Pancreas (tissue), 10 donors: ENCODE results near the gene MAPK11. TPM values are rescaled to one million over a fixed set of nuclear protein-coding genes. Genes with fewer than 3 reads are reported as not detected.

Experiments
- ATAC-seq, 4 donors: fragments of 200-7000 bp; cut with Tn5 transposase; one replicate each; pipeline versions ENCODE4 v1.8.0 to v1.9.1; 2020; ENCODE audit warnings: mild to moderate bottlenecking in 4 of 4, moderate library complexity in 4 of 4
- DNase-seq, 6 donors: peaks; one replicate each; pipeline ENCODE4 v3.0.0-alpha.2; 2020
- FAIRE-seq: peaks from 2 replicates; lab custom pipeline; 2012; peaks lifted over from hg19 to GRCh38; lab: Jason Lieb, UNC
- H3K27ac ChIP-seq, 4 donors: fragments of 200-600 bp; sonication (generic); 1 replicate in 3 of 4; 2 replicates in 1 of 4; pipeline versions ENCODE4 v1.5.0 to v1.8.0; 2020
- H3K27me3 ChIP-seq, 4 donors: fragments of 200-600 bp; one replicate each; pipeline ENCODE4 v1.8.0; 2021
- H3K36me3 ChIP-seq, 3 donors: fragments of 200-600 bp; sonication (generic) in 1 of 3; one replicate each; pipeline versions ENCODE4 v1.5.0 to v1.8.0; 2020 to 2021
- H3K4me1 ChIP-seq, 3 donors: fragments of 200-600 bp; one replicate each; pipeline ENCODE4 v1.8.0; 2021
- H3K4me3 ChIP-seq, 4 donors: fragments of 200-600 bp; sonication (generic) in 2 of 4; one replicate each; pipeline versions ENCODE4 v1.5.0 to v1.8.0; 2020 to 2021
- H3K9me3 ChIP-seq, 4 donors: fragments of 200-600 bp; one replicate each; pipeline ENCODE4 v1.8.0; 2021
- WGBS, 2 donors: extraction: QIAGEN DNeasy Blood & Tissue Kit; methylation state at CpG; one replicate each; pipeline ENCODE4 v1.1.7; 2013; 5-methylcytosine and 5-hydroxymethylcytosine counted together
- intact Hi-C, 3 donors: fragments of 100-400 bp; cut with DNase I; formaldehyde crosslinking; loops; one replicate each; pipeline versions ENCODE4 v1.11.1 to v1.14.2; 2022
- polyA plus RNA-seq, 2 donors: library from polyadenylated mRNA; stranded (reverse); fragments of 200-250 nt; gene quantifications; one replicate each; pipeline ENCODE4 v1.2.3, GENCODE V29; 2013
- total RNA-seq, 6 donors: library from RNA; stranded (reverse); fragmentation: NEBNext Ultra II Directional in 4 of 6; extraction: Animal tissue kit (Norgen Biotek cat#: 25700) in 4 of 6; gene quantifications; one replicate each; pipeline versions ENCODE4 v1.2.1 to v1.2.4, GENCODE V29; 2021 to 2023
- TF ChIP-seq, protein P1 (sequence below), 4 donors: fragments of 200-600 bp; sonication (generic) in 3 of 4; IDR thresholded peaks; one replicate each; pipeline versions ENCODE4 v1.5.0 to v1.8.0; 2021; ENCODE audit warnings: antibody characterized with exemption in 4 of 4
- donor health status: healthy with polysubstance abuse.
- donor health status: DM: no; HTN: no; CAD: no; lungs with moderate emphysema.
- donor health status: DM: no; HTN: no; CAD: no.
- donor health status: control.
- donor health status: control.
- donor health status: Bipolar disorder and iron deficiency.
- donor health status: DM: yes; HTN: yes; CAD: no.
- donor health status: DM: no; HTN: no; CAD: no.
- donor health status: DM: no; HTN: no; CAD: no.
- donor health status: DM: yes; HTN: yes; CAD: no.

The MAPK11 gene
- total and polyA plus RNA-seq, 8 donors, result 1.3 to 22.2 (median 3.2) TPM

DNA sequence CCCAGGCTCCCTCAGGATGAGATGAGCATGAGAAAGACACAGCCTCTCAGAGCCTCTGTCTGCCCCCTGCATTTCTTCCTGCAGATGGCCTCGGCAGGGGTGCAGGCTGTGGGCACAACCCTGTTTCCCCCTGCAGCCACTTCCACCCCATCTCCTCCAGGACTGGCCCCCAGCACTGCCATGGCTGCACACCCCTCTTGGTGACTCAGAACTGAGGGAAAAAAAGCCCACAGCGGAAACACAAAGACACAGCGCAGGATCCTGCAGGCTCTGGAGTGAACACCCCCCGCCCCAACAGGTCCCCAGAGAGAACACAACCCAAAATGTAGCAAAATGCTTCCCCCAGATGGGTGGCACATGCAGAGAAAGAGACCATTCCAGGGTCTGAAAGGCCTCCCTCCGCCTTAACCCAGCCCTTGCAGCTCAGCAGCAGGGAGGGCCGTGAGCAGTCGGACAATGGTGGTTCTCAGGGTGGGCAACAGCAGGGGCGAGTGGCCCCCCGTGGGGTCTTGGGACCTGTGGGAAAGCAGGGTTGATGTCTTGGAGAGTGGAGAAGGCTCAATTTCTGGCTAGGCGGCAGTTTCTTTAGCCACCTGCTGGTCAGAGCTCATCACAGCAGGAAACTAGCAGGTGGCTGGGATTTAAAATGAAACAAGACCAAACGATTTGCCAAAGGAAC, 33.3 kb downstream of the MAPK11 start:
- Histone ChIP-seq H3K4me3 (no peak overlapping the region), H3K9me3 (no peaks in the 10 kb centered on the region), H3K27me3 (no peaks in the 10 kb centered on the region), H3K36me3 (peaks cover 0 to 9% (median 0%) of the 10 kb centered on the region in 3 donors), H3K27ac (no peak overlapping the region), H3K4me1 (peaks cover 0 to 11% (median 6%) of the 10 kb centered on the region in 3 donors)
- DNase-seq (peak in 2 of 6 donors; percentile 15 to 55), ATAC-seq (peak in 1 of 4 donors; percentile 8), FAIRE-seq (no peak)
- TF ChIP-seq, protein P1, sequence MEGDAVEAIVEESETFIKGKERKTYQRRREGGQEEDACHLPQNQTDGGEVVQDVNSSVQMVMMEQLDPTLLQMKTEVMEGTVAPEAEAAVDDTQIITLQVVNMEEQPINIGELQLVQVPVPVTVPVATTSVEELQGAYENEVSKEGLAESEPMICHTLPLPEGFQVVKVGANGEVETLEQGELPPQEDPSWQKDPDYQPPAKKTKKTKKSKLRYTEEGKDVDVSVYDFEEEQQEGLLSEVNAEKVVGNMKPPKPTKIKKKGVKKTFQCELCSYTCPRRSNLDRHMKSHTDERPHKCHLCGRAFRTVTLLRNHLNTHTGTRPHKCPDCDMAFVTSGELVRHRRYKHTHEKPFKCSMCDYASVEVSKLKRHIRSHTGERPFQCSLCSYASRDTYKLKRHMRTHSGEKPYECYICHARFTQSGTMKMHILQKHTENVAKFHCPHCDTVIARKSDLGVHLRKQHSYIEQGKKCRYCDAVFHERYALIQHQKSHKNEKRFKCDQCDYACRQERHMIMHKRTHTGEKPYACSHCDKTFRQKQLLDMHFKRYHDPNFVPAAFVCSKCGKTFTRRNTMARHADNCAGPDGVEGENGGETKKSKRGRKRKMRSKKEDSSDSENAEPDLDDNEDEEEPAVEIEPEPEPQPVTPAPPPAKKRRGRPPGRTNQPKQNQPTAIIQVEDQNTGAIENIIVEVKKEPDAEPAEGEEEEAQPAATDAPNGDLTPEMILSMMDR (IDR thresholded peaks at IDR 0.05), result peak in 2 of 4 donors; percentile 13 to 15
- intact Hi-C loops, result no loop called here
- WGBS, 2 donors, result 69 to 76% methylated on average over 11 of the region's 11 CpGs

DNA sequence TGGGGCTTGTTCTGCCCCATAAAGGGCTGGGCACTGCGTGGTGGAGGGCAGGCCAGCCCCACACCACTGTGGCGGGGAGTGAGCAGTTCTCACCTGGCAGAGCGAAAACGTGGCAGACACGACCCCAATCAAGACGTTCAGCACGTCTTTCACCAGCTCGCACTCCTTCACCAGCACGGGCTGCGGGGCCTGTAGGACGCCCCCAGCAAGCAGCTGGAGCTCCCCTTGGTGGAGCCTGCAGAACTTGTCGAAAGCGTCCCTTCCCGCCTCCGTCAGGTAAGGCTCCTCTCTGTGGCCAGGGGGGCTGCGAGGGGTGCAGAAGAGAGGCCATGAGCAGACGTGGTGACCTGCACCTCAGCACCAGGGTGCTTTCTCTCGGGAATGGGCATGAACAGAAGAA, 37.0 kb downstream of the MAPK11 start:
- peak in 2 of 6 donors; percentile 9 to 49 for DNase-seq
- TF ChIP-seq, protein P1 (IDR thresholded peaks at IDR 0.05), result no peak
- peaks cover 0 to 4% (median 0%) of the 10 kb centered on the region in 3 donors for H3K36me3 ChIP-seq

DNA sequence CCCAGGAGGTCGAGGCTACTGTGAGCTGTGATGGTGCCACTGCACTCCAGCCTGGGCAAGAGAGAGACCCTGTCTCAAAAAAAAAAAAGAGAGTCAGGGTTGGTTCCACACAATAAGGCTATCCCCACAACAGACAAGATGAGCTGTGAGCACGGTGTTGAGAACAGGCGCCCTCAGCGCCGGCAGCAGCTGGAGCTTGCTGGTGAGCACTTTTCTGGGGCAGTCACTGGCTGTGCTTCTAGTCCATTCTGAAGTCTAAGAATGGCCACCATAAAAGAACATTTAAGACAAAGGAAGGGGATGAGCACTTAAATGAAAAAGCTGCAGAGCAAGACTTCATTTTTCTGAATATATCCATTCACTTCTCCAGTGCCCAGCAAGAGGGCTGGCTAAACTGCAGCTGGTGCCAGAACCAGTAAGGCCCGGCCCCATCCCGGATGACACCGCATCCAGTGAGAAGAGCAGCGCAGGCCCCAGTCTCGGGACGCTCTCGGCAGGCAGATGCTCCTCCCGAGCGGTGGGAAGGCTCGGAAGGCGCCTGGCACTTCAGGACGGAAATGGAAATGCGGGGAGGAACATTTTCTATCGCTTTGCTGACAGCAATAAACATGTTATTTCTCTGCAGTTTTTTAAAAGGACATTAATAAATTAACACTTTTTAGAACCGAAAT, 37.6 kb downstream of the MAPK11 start:
- peak in 1 of 6 donors; percentile 8 for DNase-seq
- FAIRE-seq, result no peak
- TF ChIP-seq, protein P1 (IDR thresholded peaks at IDR 0.05), result no peak
- H3K27me3 ChIP-seq, result no peaks in the 10 kb centered on the region
- 90 to 92% methylated on average over 20 of the region's 20 CpGs for WGBS, 2 donors
- H3K36me3 ChIP-seq, result peaks cover 0 to 4% (median 0%) of the 10 kb centered on the region in 3 donors
- intact Hi-C loops, result no loop called here
- no peaks in the 10 kb centered on the region for H3K9me3 ChIP-seq
- H3K4me1 ChIP-seq, result no peaks in the 10 kb centered on the region
- ATAC-seq, result no peak
- H3K4me3 ChIP-seq, result no peak overlapping the region
- no peak overlapping the region for H3K27ac ChIP-seq

More for the DNA sequence above, 37.0 kb downstream of the MAPK11 start:
- H3K4me3 ChIP-seq, result no peak overlapping the region
- no peak overlapping the region for H3K27ac ChIP-seq
- ATAC-seq (no peak), FAIRE-seq (no peak)
- no peaks in the 10 kb centered on the region for H3K4me1 ChIP-seq
- intact Hi-C loops, result no loop called here
- 87 to 92% methylated on average over 18 of the region's 18 CpGs for WGBS, 2 donors
- H3K9me3 ChIP-seq, result no peaks in the 10 kb centered on the region
- no peaks in the 10 kb centered on the region for H3K27me3 ChIP-seq

DNA sequence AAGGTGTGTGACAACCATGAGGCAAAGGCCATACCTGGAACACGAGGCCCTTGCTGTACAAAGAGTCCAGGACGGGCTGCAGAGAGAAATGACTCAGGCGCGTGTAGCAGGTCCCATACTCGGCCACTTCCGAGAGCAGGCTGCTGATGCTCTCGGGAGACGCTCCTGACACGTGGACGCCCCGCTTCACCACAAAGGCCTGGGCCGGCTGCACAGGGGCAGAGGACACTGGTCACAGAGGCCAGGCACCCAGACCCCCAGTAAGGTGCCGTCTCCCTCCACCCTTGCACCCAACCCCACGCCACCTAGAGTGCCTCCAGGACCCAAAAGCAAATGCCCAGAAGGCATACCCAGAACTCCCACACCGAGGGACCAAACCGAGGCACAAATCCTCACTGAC, 40.8 kb downstream of the MAPK11 start:
- ATAC-seq (no peak), FAIRE-seq (no peak), DNase-seq (peak in 2 of 6 donors; percentile 20 to 58)
- Histone ChIP-seq H3K9me3 (no peaks in the 10 kb centered on the region), H3K36me3 (peaks cover 0 to 17% (median 2%) of the 10 kb centered on the region in 3 donors), H3K4me3 (no peak overlapping the region), H3K27ac (no peak overlapping the region), H3K27me3 (no peaks in the 10 kb centered on the region), H3K4me1 (no peaks in the 10 kb centered on the region)
- WGBS, 2 donors, result 94 to 96% methylated on average over 16 of the region's 16 CpGs
- TF ChIP-seq, protein P1 (IDR thresholded peaks at IDR 0.05), result no peak
- intact Hi-C loops, result no loop called here
